Measurements from ENCODE around the gene ATXN8OS. TPM values are rescaled to one million over a fixed set of nuclear protein-coding genes. Genes with fewer than 3 reads are reported as not detected.
A peak's percentile ranks its signal among the peaks of the same experiment; 100 is the strongest.

ATXN8OS gene
- total and polyA plus RNA-seq, 2 donors (not counting 3 experiments of a cell fraction or from before 2014, with no cell fraction given) = not detected

DNA sequence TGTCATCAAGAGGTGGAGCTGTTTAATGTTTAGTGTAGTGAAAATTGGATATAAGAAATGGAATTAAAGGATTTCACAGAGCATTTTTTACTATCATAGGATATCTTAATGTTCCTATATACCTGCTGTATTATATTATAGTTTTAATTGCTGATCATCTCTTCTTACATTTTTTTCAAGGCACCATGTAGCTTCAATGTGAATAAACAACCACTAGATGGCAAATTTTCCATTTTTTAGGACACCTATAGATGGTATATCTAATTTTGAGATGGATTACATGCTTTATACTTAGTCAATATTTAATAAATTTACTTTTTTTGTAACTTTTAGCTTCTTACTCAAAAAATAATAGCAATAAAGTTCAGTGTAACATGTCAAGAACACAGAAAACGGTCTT lies 9.0 kb upstream of the ATXN8OS start:
- ChIA-PET POLR2A (no interaction called here), CTCF (interaction anchor here (0.6 to 2.2 kb wide), 4 partner anchors 8 to 212 kb away, joined by 3 to 9 read pairs (median 4); no protein-coding TSS in a partner anchor)
- Histone ChIP-seq H3K79me2 (ENCODE audit: control insufficient read depth, insufficient read depth, low read length) (no peaks in the 10 kb centered on the region), H3K9me1 (replicated peaks; ENCODE audit: control insufficient read depth, extremely low read depth, insufficient read depth, low read length) (no peaks in the 10 kb centered on the region), H3K36me3 (ENCODE audit: control insufficient read depth in 2 of 2, extremely low read depth in 1 of 2, insufficient read depth in 2 of 2, low read length in 2 of 2) (no peaks in the 10 kb centered on the region), H3K4me1 (ENCODE audit: control insufficient read depth, extremely low read depth, insufficient read depth, low read length) (no peaks in the 10 kb centered on the region), H3K9ac (replicated peaks; ENCODE audit: extremely low read depth, insufficient read depth, low read length) (no peak overlapping the region), H4K20me1 (replicated peaks; ENCODE audit: control insufficient read depth, extremely low read depth, insufficient read depth, low read length) (no peaks in the 10 kb centered on the region), H3K4me2 (ENCODE audit: insufficient read depth, low read length) (no peak overlapping the region), H3K27me3 (ENCODE audit: control insufficient read depth in 2 of 2, insufficient read depth in 2 of 2, low read length in 2 of 2) (no peaks in the 10 kb centered on the region), H3K27ac (ENCODE audit: insufficient read depth, low read depth, low read length) (no peak overlapping the region), H3K9me3 (replicated peaks; ENCODE audit: control insufficient read depth, insufficient read depth, low read length) (no peaks in the 10 kb centered on the region), H3K4me3 (replicated peaks in 1 of 3; ENCODE audit: insufficient read depth in 1 of 3, low read depth in 1 of 3, low read length in 3 of 3) (no peak overlapping the region), H2AFZ (ENCODE audit: low read depth, low read length) (no peak overlapping the region)
- intact Hi-C loops (cut with micrococcal nuclease) = loop anchor here (5.0 kb wide), 2 partner anchors 214 to 469 kb away; no protein-coding TSS in a partner anchor
- TF ChIP-seq, protein P1, sequence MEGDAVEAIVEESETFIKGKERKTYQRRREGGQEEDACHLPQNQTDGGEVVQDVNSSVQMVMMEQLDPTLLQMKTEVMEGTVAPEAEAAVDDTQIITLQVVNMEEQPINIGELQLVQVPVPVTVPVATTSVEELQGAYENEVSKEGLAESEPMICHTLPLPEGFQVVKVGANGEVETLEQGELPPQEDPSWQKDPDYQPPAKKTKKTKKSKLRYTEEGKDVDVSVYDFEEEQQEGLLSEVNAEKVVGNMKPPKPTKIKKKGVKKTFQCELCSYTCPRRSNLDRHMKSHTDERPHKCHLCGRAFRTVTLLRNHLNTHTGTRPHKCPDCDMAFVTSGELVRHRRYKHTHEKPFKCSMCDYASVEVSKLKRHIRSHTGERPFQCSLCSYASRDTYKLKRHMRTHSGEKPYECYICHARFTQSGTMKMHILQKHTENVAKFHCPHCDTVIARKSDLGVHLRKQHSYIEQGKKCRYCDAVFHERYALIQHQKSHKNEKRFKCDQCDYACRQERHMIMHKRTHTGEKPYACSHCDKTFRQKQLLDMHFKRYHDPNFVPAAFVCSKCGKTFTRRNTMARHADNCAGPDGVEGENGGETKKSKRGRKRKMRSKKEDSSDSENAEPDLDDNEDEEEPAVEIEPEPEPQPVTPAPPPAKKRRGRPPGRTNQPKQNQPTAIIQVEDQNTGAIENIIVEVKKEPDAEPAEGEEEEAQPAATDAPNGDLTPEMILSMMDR (IDR thresholded peaks at IDR 0.05; ENCODE audit: extremely low read depth in 1 of 2, insufficient read depth in 1 of 2, low read depth in 1 of 2, low read length in 2 of 2) = peak in 1 of 2 donors; percentile 28
- TF ChIP-seq, protein P2, sequence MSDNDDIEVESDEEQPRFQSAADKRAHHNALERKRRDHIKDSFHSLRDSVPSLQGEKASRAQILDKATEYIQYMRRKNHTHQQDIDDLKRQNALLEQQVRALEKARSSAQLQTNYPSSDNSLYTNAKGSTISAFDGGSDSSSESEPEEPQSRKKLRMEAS (IDR thresholded peaks at IDR 0.05; ENCODE audit: insufficient read depth, insufficient read length) = no peak
- FAIRE-seq (no peak), DNase-seq (ENCODE audit: low read depth, low spot score) (peak; percentile 14)
- dilution Hi-C loops (cut with MboI; ENCODE audit: extremely low pct_ligation_motif_present, low sequenced_read_pairs) = no loop called here
- BruUV-seq (replicated peaks) = no TSS peak

DNA sequence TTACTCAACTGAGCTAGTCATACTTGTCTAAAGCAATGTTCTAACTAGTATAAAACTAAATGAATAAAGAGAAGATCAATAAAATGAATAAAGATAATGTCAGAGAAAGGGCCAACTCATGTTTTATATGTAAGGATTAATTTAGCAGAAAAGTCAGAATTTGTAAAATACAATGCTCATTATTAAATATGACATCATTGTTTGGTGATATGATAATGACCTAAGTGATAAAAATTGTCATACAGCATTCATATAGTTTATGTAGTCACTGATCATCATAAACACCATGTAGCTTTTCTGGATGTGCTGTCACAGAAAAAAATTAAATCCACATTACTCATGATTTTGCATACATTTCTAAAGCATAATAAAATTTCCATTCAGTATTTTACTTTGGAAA lies 3.1 kb upstream of the ATXN8OS start:
- Histone ChIP-seq H3K27ac (ENCODE audit: insufficient read depth, low read depth, low read length) (no peak overlapping the region), H3K27me3 (ENCODE audit: control insufficient read depth in 2 of 2, insufficient read depth in 2 of 2, low read length in 2 of 2) (peaks cover 5 to 12% of the 10 kb centered on the region in 2 experiments), H3K79me2 (ENCODE audit: control insufficient read depth, insufficient read depth, low read length) (no peaks in the 10 kb centered on the region), H4K20me1 (replicated peaks; ENCODE audit: control insufficient read depth, extremely low read depth, insufficient read depth, low read length) (no peaks in the 10 kb centered on the region), H3K4me2 (ENCODE audit: insufficient read depth, low read length) (no peak overlapping the region), H3K4me1 (ENCODE audit: control insufficient read depth, extremely low read depth, insufficient read depth, low read length) (no peaks in the 10 kb centered on the region), H3K9me3 (replicated peaks; ENCODE audit: control insufficient read depth, insufficient read depth, low read length) (no peaks in the 10 kb centered on the region), H3K9ac (replicated peaks; ENCODE audit: extremely low read depth, insufficient read depth, low read length) (no peak overlapping the region), H3K9me1 (replicated peaks; ENCODE audit: control insufficient read depth, extremely low read depth, insufficient read depth, low read length) (no peaks in the 10 kb centered on the region), H3K4me3 (replicated peaks in 1 of 3; ENCODE audit: insufficient read depth in 1 of 3, low read depth in 1 of 3, low read length in 3 of 3) (no peak overlapping the region), H3K36me3 (ENCODE audit: control insufficient read depth in 2 of 2, extremely low read depth in 1 of 2, insufficient read depth in 2 of 2, low read length in 2 of 2) (no peaks in the 10 kb centered on the region), H2AFZ (ENCODE audit: low read depth, low read length) (no peak overlapping the region)
- BruUV-seq (replicated peaks) = no TSS peak
- FAIRE-seq (no peak), DNase-seq (ENCODE audit: low read depth, low spot score) (no peak)
- POLR2A ChIA-PET = no interaction called here
- intact Hi-C loops (cut with micrococcal nuclease) (loop anchor here (5.0 kb wide), 1 partner anchor 567 kb away; no protein-coding TSS in a partner anchor), dilution Hi-C loops (cut with MboI; ENCODE audit: extremely low pct_ligation_motif_present, low sequenced_read_pairs) (no loop called here)
- no peak for TF ChIP-seq POLR2A (IDR thresholded peaks at IDR 0.05; ENCODE audit: low read depth, low read length)
- TF ChIP-seq, protein P2 (IDR thresholded peaks at IDR 0.05; ENCODE audit: insufficient read depth, insufficient read length) = no peak
- CTCF ChIA-PET = no interaction called here
